SK-N-SH treated with all-trans-retinoic acid at 6 μM for 48 hours (cell line): ENCODE data around the gene BMERB1.

Source experiments
- ATAC-seq: fragments of 200-7000 bp; cut with Tn5 transposase; 3 replicates; pipeline ENCODE4 v1.9.1; 2020; ENCODE audit warnings: mild to moderate bottlenecking, moderate library complexity
- ARNTL ChIP-seq: fragments of 450-650 bp; formaldehyde crosslinking; IDR thresholded peaks from 2 replicates; pipeline ENCODE4 v1.5.0; 2020; ENCODE audit warnings: low read depth, mild to moderate bottlenecking, moderate library complexity, borderline replicate concordance
- BACH2 ChIP-seq: fragments of 250-450 bp; sonication (Bioruptor Pico); IDR thresholded peaks from 2 replicates; pipeline ENCODE4 v1.9.0; 2021; ENCODE audit warnings: mild to moderate bottlenecking, borderline replicate concordance
- CSDC2 ChIP-seq: fragments of 250-450 bp; sonication (Bioruptor Pico); IDR thresholded peaks from 2 replicates; pipeline ENCODE4 v1.5.0; 2020; ENCODE audit warnings: mild to moderate bottlenecking, moderate library complexity
- ESRRG ChIP-seq: fragments of 250-450 bp; sonication (Bioruptor Pico); IDR thresholded peaks from 2 replicates; pipeline ENCODE4 v1.6.1; 2021; ENCODE audit warnings: mild to moderate bottlenecking
- GLIS3 ChIP-seq: fragments of 250-450 bp; sonication (Bioruptor Pico); IDR thresholded peaks from 2 replicates; pipeline ENCODE4 v1.5.0; 2020; ENCODE audit warnings: mild to moderate bottlenecking, moderate library complexity
- OSR1 ChIP-seq: fragments of 250-450 bp; sonication (Bioruptor Pico); IDR thresholded peaks from 2 replicates; pipeline ENCODE4 v1.8.0; 2022; ENCODE audit warnings: moderate library complexity, mild to moderate bottlenecking, inconsistent platforms
- PPARA ChIP-seq: fragments of 250-450 bp; sonication (Bioruptor Pico); IDR thresholded peaks from 2 replicates; pipeline ENCODE4 v1.5.0; 2020; ENCODE audit warnings: mild to moderate bottlenecking, borderline replicate concordance
- SNAI2 ChIP-seq: fragments of 250-450 bp; sonication (Bioruptor Pico); IDR thresholded peaks from 2 replicates; pipeline ENCODE4 v1.5.0; 2020; ENCODE audit warnings: mild to moderate bottlenecking, moderate library complexity
- TCF4 ChIP-seq: fragments of 250-450 bp; sonication (Bioruptor Pico); IDR thresholded peaks from 2 replicates; pipeline ENCODE4 v1.8.0; 2021; ENCODE audit warnings: mild to moderate bottlenecking, moderate library complexity, borderline replicate concordance
- TOX ChIP-seq: fragments of 250-450 bp; sonication (Bioruptor Pico); IDR thresholded peaks from 2 replicates; pipeline ENCODE4 v1.8.0; 2021; ENCODE audit warnings: mild to moderate bottlenecking, moderate library complexity, borderline replicate concordance
- ZC3H10 ChIP-seq: fragments of 250-450 bp; sonication (Bioruptor Pico); IDR thresholded peaks from 2 replicates; pipeline ENCODE4 v1.5.1; 2021; ENCODE audit warnings: mild to moderate bottlenecking, moderate library complexity
- ZFP3 ChIP-seq: fragments of 250-450 bp; sonication (Bioruptor Pico); IDR thresholded peaks from 2 replicates; pipeline ENCODE4 v1.5.0; 2020; ENCODE audit warnings: mild to moderate bottlenecking, moderate library complexity
- ZFP30 ChIP-seq: fragments of 450-650 bp; formaldehyde crosslinking; IDR thresholded peaks from 2 replicates; pipeline ENCODE4 v1.5.0; 2022; ENCODE audit warnings: mild to moderate bottlenecking, moderate library complexity
- ZNF565 ChIP-seq: fragments of 450-650 bp; formaldehyde crosslinking; conservative IDR thresholded peaks from 2 replicates; pipeline ENCODE4 v1.5.0; 2020; ENCODE audit warnings: low read depth, mild to moderate bottlenecking, moderate library complexity
- ZNF70 ChIP-seq: fragments of 450-650 bp; formaldehyde crosslinking; IDR thresholded peaks from 2 replicates; pipeline ENCODE4 v1.5.0; 2020; ENCODE audit warnings: mild to moderate bottlenecking, moderate library complexity
- ZNF8 ChIP-seq: fragments of 450-650 bp; formaldehyde crosslinking; IDR thresholded peaks from 2 replicates; pipeline ENCODE4 v1.5.0; 2020; ENCODE audit warnings: mild to moderate bottlenecking, moderate library complexity
- TF ChIP-seq, protein P1 (sequence below): fragments of 250-450 bp; sonication (Bioruptor Pico); IDR thresholded peaks from 2 replicates; pipeline ENCODE4 v1.5.1; 2020; ENCODE audit warnings: low read depth, mild to moderate bottlenecking, moderate library complexity
- TF ChIP-seq, protein P2 (sequence below): fragments of 250-450 bp; sonication (Bioruptor Pico); IDR thresholded peaks from 2 replicates; pipeline ENCODE4 v1.5.1; 2021; ENCODE audit warnings: mild to moderate bottlenecking, moderate library complexity
- TF ChIP-seq, protein P3 (sequence below): fragments of 250-450 bp; sonication (Bioruptor Pico); IDR thresholded peaks from 2 replicates; pipeline ENCODE4 v1.8.0; 2020; ENCODE audit warnings: mild to moderate bottlenecking, moderate library complexity, borderline replicate concordance
- TF ChIP-seq, protein P4 (sequence below): fragments of 250-450 bp; sonication (Bioruptor Pico); IDR thresholded peaks from 2 replicates; pipeline ENCODE4 v1.5.0; 2020; ENCODE audit warnings: mild to moderate bottlenecking, moderate library complexity
- TF ChIP-seq, protein P5 (sequence below): fragments of 250-450 bp; sonication (Bioruptor Pico); IDR thresholded peaks from 2 replicates; pipeline ENCODE4 v1.8.0; 2021; ENCODE audit warnings: low read depth, mild to moderate bottlenecking, moderate library complexity, borderline replicate concordance

Gene BMERB1

DNA sequence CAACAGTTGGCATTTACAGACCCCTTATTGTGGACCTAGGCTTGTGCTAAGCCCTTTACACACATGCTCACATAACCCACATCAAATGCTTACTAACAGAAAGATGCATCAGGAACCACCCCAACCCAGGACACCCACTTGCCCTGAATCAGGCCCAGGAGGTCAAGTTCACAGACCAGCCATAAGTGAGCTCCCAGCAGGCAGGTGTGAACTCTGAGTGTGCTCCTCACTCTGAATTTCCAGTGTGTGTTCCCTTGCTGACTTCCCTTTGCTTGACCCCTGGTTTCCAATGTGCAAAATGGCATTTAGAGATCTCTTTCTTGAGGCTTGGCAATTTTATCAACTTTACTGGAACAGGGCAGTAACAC, 87.0 kb downstream of the BMERB1 start:
- TF ChIP-seq, protein P1, sequence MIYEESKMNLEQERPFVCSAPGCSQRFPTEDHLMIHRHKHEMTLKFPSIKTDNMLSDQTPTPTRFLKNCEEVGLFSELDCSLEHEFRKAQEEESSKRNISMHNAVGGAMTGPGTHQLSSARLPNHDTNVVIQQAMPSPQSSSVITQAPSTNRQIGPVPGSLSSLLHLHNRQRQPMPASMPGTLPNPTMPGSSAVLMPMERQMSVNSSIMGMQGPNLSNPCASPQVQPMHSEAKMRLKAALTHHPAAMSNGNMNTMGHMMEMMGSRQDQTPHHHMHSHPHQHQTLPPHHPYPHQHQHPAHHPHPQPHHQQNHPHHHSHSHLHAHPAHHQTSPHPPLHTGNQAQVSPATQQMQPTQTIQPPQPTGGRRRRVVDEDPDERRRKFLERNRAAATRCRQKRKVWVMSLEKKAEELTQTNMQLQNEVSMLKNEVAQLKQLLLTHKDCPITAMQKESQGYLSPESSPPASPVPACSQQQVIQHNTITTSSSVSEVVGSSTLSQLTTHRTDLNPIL = no peak
- TF ChIP-seq TOX (CRISPR knock-in tag) (no peak), ZFP3 (CRISPR knock-in tag) (no peak), ZC3H10 (no peak), TCF4 (CRISPR knock-in tag) (no peak), ZFP30 (CRISPR knock-in tag) (no peak), ZNF70 (CRISPR knock-in tag) (no peak), ZNF8 (no peak), ZNF565 (CRISPR knock-in tag) (no peak), CSDC2 (CRISPR knock-in tag) (no peak), ARNTL (no peak), SNAI2 (no peak), OSR1 (CRISPR knock-in tag) (no peak), PPARA (CRISPR knock-in tag) (no peak), GLIS3 (CRISPR knock-in tag) (no peak)
- TF ChIP-seq, protein P2, sequence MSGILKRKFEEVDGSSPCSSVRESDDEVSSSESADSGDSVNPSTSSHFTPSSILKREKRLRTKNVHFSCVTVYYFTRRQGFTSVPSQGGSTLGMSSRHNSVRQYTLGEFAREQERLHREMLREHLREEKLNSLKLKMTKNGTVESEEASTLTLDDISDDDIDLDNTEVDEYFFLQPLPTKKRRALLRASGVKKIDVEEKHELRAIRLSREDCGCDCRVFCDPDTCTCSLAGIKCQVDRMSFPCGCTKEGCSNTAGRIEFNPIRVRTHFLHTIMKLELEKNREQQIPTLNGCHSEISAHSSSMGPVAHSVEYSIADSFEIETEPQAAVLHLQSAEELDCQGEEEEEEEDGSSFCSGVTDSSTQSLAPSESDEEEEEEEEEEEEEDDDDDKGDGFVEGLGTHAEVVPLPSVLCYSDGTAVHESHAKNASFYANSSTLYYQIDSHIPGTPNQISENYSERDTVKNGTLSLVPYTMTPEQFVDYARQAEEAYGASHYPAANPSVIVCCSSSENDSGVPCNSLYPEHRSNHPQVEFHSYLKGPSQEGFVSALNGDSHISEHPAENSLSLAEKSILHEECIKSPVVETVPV (CRISPR knock-in tag) = no peak
- TF ChIP-seq, protein P3, sequence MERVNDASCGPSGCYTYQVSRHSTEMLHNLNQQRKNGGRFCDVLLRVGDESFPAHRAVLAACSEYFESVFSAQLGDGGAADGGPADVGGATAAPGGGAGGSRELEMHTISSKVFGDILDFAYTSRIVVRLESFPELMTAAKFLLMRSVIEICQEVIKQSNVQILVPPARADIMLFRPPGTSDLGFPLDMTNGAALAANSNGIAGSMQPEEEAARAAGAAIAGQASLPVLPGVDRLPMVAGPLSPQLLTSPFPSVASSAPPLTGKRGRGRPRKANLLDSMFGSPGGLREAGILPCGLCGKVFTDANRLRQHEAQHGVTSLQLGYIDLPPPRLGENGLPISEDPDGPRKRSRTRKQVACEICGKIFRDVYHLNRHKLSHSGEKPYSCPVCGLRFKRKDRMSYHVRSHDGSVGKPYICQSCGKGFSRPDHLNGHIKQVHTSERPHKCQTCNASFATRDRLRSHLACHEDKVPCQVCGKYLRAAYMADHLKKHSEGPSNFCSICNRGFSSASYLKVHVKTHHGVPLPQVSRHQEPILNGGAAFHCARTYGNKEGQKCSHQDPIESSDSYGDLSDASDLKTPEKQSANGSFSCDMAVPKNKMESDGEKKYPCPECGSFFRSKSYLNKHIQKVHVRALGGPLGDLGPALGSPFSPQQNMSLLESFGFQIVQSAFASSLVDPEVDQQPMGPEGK (CRISPR knock-in tag) = no peak
- TF ChIP-seq, protein P4, sequence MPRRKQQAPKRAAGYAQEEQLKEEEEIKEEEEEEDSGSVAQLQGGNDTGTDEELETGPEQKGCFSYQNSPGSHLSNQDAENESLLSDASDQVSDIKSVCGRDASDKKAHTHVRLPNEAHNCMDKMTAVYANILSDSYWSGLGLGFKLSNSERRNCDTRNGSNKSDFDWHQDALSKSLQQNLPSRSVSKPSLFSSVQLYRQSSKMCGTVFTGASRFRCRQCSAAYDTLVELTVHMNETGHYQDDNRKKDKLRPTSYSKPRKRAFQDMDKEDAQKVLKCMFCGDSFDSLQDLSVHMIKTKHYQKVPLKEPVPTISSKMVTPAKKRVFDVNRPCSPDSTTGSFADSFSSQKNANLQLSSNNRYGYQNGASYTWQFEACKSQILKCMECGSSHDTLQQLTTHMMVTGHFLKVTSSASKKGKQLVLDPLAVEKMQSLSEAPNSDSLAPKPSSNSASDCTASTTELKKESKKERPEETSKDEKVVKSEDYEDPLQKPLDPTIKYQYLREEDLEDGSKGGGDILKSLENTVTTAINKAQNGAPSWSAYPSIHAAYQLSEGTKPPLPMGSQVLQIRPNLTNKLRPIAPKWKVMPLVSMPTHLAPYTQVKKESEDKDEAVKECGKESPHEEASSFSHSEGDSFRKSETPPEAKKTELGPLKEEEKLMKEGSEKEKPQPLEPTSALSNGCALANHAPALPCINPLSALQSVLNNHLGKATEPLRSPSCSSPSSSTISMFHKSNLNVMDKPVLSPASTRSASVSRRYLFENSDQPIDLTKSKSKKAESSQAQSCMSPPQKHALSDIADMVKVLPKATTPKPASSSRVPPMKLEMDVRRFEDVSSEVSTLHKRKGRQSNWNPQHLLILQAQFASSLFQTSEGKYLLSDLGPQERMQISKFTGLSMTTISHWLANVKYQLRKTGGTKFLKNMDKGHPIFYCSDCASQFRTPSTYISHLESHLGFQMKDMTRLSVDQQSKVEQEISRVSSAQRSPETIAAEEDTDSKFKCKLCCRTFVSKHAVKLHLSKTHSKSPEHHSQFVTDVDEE (CRISPR knock-in tag) = no peak
- TF ChIP-seq, protein P5, sequence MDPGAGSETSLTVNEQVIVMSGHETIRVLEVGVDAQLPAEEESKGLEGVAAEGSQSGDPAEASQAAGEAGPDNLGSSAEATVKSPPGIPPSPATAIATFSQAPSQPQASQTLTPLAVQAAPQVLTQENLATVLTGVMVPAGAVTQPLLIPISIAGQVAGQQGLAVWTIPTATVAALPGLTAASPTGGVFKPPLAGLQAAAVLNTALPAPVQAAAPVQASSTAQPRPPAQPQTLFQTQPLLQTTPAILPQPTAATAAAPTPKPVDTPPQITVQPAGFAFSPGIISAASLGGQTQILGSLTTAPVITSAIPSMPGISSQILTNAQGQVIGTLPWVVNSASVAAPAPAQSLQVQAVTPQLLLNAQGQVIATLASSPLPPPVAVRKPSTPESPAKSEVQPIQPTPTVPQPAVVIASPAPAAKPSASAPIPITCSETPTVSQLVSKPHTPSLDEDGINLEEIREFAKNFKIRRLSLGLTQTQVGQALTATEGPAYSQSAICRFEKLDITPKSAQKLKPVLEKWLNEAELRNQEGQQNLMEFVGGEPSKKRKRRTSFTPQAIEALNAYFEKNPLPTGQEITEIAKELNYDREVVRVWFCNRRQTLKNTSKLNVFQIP = no peak
- no peak; the same call in 2 of the 3 replicates for ATAC-seq

DNA sequence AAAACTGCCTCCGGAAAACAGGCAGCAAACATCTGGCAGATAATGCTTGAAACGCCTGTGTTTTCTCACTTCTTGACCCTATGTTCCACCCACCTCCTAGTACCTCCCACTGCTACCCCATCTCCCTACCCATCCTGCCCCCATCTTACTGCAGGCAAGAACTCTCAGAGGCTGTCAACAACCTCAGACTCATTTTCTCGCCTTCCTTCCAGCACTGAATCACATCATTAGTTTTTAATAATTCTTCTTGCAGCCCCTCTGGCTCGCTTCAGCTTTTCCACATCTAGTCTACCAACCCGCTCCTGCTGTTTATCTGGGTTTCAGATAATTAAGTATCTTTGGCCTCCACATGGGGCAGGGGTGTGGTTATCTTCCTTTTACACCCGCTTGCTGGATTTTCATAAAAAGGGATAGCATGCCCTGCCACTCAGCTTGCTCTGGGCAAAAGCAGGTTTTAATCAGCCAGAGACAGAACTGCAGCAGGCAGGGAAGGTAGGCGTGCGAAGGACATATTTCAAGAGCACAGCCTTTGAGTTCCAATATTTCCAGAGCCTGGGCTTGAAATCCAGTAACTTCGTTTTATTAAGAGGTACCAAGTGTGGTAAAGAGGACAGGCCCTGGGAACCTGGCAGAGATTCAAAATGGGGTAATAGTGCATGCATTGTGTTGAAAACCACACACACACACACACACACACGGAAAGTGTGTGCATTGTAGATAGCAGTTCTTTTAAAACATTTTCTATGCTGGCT, 87.5 kb downstream of the BMERB1 start:
- ATAC-seq = peak; percentile 18; the same call in 1 of the 3 replicates
- TF ChIP-seq TCF4 (CRISPR knock-in tag) (peak; percentile 33; the same call in 1 of the 2 replicates), ZNF70 (CRISPR knock-in tag) (no peak)
- TF ChIP-seq, all 23 proteins: peak for 1

DNA sequence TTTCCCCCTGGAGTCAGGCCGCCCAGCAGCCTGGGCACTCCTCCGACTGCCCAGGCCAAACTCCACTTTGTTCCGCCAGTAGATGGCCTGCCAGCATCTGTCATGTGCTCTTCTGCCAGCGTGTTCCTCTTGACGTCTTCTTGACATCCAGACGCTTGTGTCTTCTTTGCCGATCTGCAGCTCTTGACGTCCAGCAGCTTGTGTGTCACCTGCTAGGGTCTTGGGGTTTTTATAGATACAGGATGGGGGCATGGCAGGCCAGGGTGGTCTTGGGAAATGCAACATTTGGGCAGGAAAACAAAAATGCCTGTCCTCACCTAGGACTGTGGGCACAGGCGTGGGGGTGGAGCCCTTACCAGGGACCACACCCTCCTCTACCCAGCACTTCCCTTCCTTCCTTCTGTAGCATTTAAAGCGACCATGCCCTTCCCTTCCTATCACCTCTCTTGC, 88.7 kb downstream of the BMERB1 start:
- TF ChIP-seq ESRRG (CRISPR knock-in tag) (no peak), ZFP30 (CRISPR knock-in tag) (no peak), ZFP3 (CRISPR knock-in tag) (no peak), ZNF70 (CRISPR knock-in tag) (no peak), BACH2 (CRISPR knock-in tag) (no peak), ZC3H10 (no peak), GLIS3 (CRISPR knock-in tag) (no peak), ARNTL (no peak)
- TF ChIP-seq, protein P3 (CRISPR knock-in tag) = no peak
- TF ChIP-seq, protein P4 (CRISPR knock-in tag) = no peak
- ATAC-seq = no peak
